Activated CD4-positive, alpha-beta T cell treated with anti-CD3 and anti-CD28 coated beads, Interleukin-2, amount 50 U/mL, for 4 hours (primary cell): ENCODE measurements around the gene CHST15.

ENCODE experiments used
- DNase-seq, 2 experiments: peaks; one replicate each; pipeline ENCODE4 v3.0.0-alpha.2; 2020

Gene CHST15

GRCh38 chr10:124092860-124093773, at the start of gene CHST15:
Gene CHST15, minus strand, starts transcription at chr10:124093598. Its CDS starts 47,386 bp downstream, at chr10:124046212.
- no peak for DNase-seq

- no peak for DNase-seq
These were observed 49.6 kb upstream of the CHST15 start for GRCh38 chr10:124142960-124143359.

GRCh38 chr10:124142006-124142739, 48.8 kb upstream of the CHST15 start:
- DNase-seq: no peak

- DNase-seq: no peak
These were observed 45.5 kb upstream of the CHST15 start for GRCh38 chr10:124138883-124139348.

GRCh38 chr10:124138195-124138882, 44.9 kb upstream of the CHST15 start:
- no peak for DNase-seq

- no peak for DNase-seq
These were observed 41.0 kb upstream of the CHST15 start for GRCh38 chr10:124134251-124134893.

GRCh38 chr10:124132876-124133275, 39.5 kb upstream of the CHST15 start:
- no peak for DNase-seq

GRCh38 chr10:124132306-124132705, 38.9 kb upstream of the CHST15 start:
- DNase-seq: no peak

- no peak for DNase-seq
These were observed 37.8 kb upstream of the CHST15 start for GRCh38 chr10:124131172-124131571.

GRCh38 chr10:124130198-124130900, 37.0 kb upstream of the CHST15 start:
- DNase-seq: no peak

GRCh38 chr10:124129471-124129870, 36.1 kb upstream of the CHST15 start:
- no peak for DNase-seq

GRCh38 chr10:124128811-124129145, 35.4 kb upstream of the CHST15 start:
- DNase-seq: no peak

- DNase-seq: no peak
These were observed 34.8 kb upstream of the CHST15 start for GRCh38 chr10:124127965-124128810.

- no peak for DNase-seq
These were observed 34.2 kb upstream of the CHST15 start for GRCh38 chr10:124127563-124127962.

GRCh38 chr10:124126983-124127385, 33.6 kb upstream of the CHST15 start:
- no peak for DNase-seq

- no peak for DNase-seq
These were observed 33.0 kb upstream of the CHST15 start for GRCh38 chr10:124126145-124126982.

- no peak for DNase-seq
These were observed 32.1 kb upstream of the CHST15 start for GRCh38 chr10:124125305-124126116.

GRCh38 chr10:124124769-124125161, 31.4 kb upstream of the CHST15 start:
- DNase-seq: no peak

GRCh38 chr10:124124123-124124768, 30.8 kb upstream of the CHST15 start:
- no peak for DNase-seq
